C4-2B (cell line): ENCODE results near the gene PLA2G6.

ENCODE experiments used
- ZFX ChIP-seq: fragments of 450-650 bp; IDR thresholded peaks from 2 replicates; pipeline ENCODE4 v1.6.1; 2017
- TF ChIP-seq, protein P1 (sequence below): fragments of 450-650 bp; conservative IDR thresholded peaks from 2 replicates; pipeline ENCODE4 v1.5.1; 2017; ENCODE audit warnings: mild to moderate bottlenecking

DNA sequence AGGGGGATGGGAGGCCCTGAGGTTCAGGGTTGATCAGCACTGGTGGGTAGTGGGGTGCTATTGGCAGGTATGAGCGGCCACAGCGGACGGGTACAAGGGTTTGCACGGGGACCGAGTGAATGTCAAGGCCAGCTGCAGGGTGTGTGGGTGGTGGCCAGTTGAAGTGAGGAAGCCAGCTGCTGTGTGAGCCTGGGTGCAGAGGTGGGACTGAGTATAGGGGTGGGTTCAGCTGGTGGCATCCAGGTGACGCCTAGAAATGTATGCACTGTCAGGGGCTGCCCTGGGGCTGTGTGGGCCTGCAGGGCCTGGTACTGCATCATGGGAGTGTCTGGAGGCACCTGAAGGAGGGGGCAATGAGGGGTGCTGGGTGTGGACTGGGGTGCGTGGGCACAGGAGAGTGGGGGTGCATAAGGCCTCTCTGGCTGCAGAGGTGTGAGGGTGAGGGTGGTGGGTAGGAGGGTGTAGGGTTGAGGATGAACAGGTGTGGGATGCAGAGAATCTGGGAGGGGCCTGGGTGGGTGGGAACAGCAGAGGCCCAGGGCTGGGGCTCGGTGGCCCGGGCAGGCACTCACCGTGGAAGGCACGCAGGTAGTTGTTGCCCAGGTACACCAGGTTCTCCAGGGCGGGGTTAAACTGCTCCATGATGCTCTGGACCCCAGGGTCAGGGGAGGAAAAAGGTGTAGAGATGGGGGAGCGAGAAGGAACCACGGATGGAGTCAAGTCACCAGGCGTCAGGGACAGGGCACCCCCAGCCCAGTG is 72.9 kb downstream of the PLA2G6 start:
- TF ChIP-seq, protein P1, sequence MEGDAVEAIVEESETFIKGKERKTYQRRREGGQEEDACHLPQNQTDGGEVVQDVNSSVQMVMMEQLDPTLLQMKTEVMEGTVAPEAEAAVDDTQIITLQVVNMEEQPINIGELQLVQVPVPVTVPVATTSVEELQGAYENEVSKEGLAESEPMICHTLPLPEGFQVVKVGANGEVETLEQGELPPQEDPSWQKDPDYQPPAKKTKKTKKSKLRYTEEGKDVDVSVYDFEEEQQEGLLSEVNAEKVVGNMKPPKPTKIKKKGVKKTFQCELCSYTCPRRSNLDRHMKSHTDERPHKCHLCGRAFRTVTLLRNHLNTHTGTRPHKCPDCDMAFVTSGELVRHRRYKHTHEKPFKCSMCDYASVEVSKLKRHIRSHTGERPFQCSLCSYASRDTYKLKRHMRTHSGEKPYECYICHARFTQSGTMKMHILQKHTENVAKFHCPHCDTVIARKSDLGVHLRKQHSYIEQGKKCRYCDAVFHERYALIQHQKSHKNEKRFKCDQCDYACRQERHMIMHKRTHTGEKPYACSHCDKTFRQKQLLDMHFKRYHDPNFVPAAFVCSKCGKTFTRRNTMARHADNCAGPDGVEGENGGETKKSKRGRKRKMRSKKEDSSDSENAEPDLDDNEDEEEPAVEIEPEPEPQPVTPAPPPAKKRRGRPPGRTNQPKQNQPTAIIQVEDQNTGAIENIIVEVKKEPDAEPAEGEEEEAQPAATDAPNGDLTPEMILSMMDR: no peak
- TF ChIP-seq ZFX: no peak
